Measurements from ENCODE around the gene DNMT3A.

Gene DNMT3A

GRCh38 chr2:25198209-25198525, 143.6 kb downstream of the DNMT3A start:
- POLR2A ChIA-PET, result no interaction called here
- H3K4me3 ChIP-seq (ENCODE audit: low read depth, low read length), result no peak overlapping the region
- TF ChIP-seq CTCF (IDR thresholded peaks at IDR 0.05; ENCODE audit: insufficient read depth, low read length, missing control alignments), result no peak
- DNase-seq (ENCODE audit: low read depth, low spot score), result no peak
- CTCF ChIA-PET, result interaction anchor here (4.9 kb wide), 1 partner anchor 222 kb away, joined by 120 read pairs; no protein-coding TSS in a partner anchor

- ChIA-PET CTCF (interaction anchor here (1.2 to 4.9 kb wide), 14 partner anchors 9 to 788 kb away, joined by 3 to 120 read pairs (median 13); no protein-coding TSS in a partner anchor), POLR2A (no interaction called here)
- no peak for TF ChIP-seq CTCF (IDR thresholded peaks at IDR 0.05; ENCODE audit: insufficient read depth, low read length, missing control alignments)
- no peak for DNase-seq (ENCODE audit: low read depth, low spot score)
- no peak overlapping the region for H3K4me3 ChIP-seq (ENCODE audit: low read depth, low read length)
Measured at GRCh38 chr2:25197336-25198208, 144.2 kb downstream of the DNMT3A start.

GRCh38 chr2:25194576-25195122, 147.1 kb downstream of the DNMT3A start:
- H3K4me3 ChIP-seq (ENCODE audit: low read depth, low read length), result no peak overlapping the region
- no peak for DNase-seq (ENCODE audit: low read depth, low spot score)
- CTCF ChIA-PET, result interaction anchor here (1.0 to 4.9 kb wide), 15 partner anchors 9 to 785 kb away, joined by 3 to 120 read pairs (median 11); partner anchors contain the start of gene POMC
- POLR2A ChIA-PET, result no interaction called here
- TF ChIP-seq CTCF (IDR thresholded peaks at IDR 0.05; ENCODE audit: insufficient read depth, low read length, missing control alignments), result no peak

GRCh38 chr2:25190536-25190935, 151.2 kb downstream of the DNMT3A start:
- H3K4me3 ChIP-seq (ENCODE audit: low read depth, low read length), result no peak overlapping the region
- no peak for DNase-seq (ENCODE audit: low read depth, low spot score)
- ChIA-PET CTCF (interaction anchor here (1.0 to 1.1 kb wide), 2 partner anchors 21 to 24 kb away, joined by 3 to 4 read pairs; no protein-coding TSS in a partner anchor), POLR2A (no interaction called here)
- no peak for TF ChIP-seq CTCF (IDR thresholded peaks at IDR 0.05; ENCODE audit: insufficient read depth, low read length, missing control alignments)

GRCh38 chr2:25188405-25188804, 153.3 kb downstream of the DNMT3A start:
- no peak for TF ChIP-seq CTCF (IDR thresholded peaks at IDR 0.05; ENCODE audit: insufficient read depth, low read length, missing control alignments)
- H3K4me3 ChIP-seq (ENCODE audit: low read depth, low read length), result no peak overlapping the region
- CTCF ChIA-PET, result interaction anchor here (1.7 kb wide), 1 partner anchor 213 kb away, joined by 4 read pairs; no protein-coding TSS in a partner anchor
- POLR2A ChIA-PET, result no interaction called here
- DNase-seq (ENCODE audit: low read depth, low spot score), result no peak

- TF ChIP-seq CTCF (IDR thresholded peaks at IDR 0.05; ENCODE audit: insufficient read depth, low read length, missing control alignments), result no peak
- DNase-seq (ENCODE audit: low read depth, low spot score), result no peak
- CTCF ChIA-PET, result interaction anchor here (1.7 to 3.6 kb wide), 2 partner anchors 8 to 212 kb away, joined by 4 to 22 read pairs; no protein-coding TSS in a partner anchor
- H3K4me3 ChIP-seq (ENCODE audit: low read depth, low read length), result no peak overlapping the region
- POLR2A ChIA-PET, result no interaction called here
Measured at GRCh38 chr2:25187729-25188350, 153.9 kb downstream of the DNMT3A start.
